CD8-positive, alpha-beta memory T cell (primary cell): ENCODE data around the gene ACR. TPM values are rescaled to one million over a fixed set of nuclear protein-coding genes. Genes with fewer than 3 reads are reported as not detected.
"Not testable (repeated sequence)": the region's sequence is repeated elsewhere in the genome, so short reads cannot be mapped to it uniquely, and the experiment has no call there.

ENCODE experiments used
- CTCF ChIA-PET: fragments of 350-600 bp; sonication (Branson Sonifier 250); formaldehyde crosslinking; loops from one replicate; lab custom pipeline; 2021; ENCODE audit warnings: antibody characterized with exemption; lab: Charles Lee
- POLR2A ChIA-PET: fragments of 350-600 bp; sonication (Branson Sonifier 250); formaldehyde crosslinking; loops from one replicate; lab custom pipeline; 2021; ENCODE audit warnings: antibody characterized with exemption; lab: Charles Lee
- DNase-seq, 5 donors: peaks; one replicate each; pipeline versions ENCODE4 v3.0.0 to v3.0.0-alpha.2; 2020 to 2022; ENCODE audit warnings: mixed read lengths in 1 of 5
- H3K27ac ChIP-seq: one replicate; pipeline ENCODE4 v1.7.0; 2013; ENCODE audit warnings: low read depth, mild to moderate bottlenecking, low read length, moderate library complexity
- H3K27me3 ChIP-seq: 2 replicates; pipeline ENCODE4 v1.7.0; 2013; ENCODE audit warnings: low read length, mild to moderate bottlenecking; ENCODE audit not compliant: insufficient read depth, poor library complexity, severe bottlenecking
- H3K36me3 ChIP-seq: 2 replicates; pipeline ENCODE4 v1.7.0; 2013; ENCODE audit warnings: mild to moderate bottlenecking, low read length, moderate library complexity; ENCODE audit not compliant: insufficient read depth
- H3K4me1 ChIP-seq: 2 replicates; pipeline ENCODE4 v1.7.0; 2013; ENCODE audit warnings: mild to moderate bottlenecking, low read length, moderate library complexity; ENCODE audit not compliant: insufficient read depth
- H3K4me3 ChIP-seq: 2 replicates; pipeline ENCODE4 v1.7.0; 2013; ENCODE audit warnings: mild to moderate bottlenecking, low read length
- H3K9me3 ChIP-seq: 2 replicates; pipeline ENCODE4 v1.7.0; 2013; ENCODE audit warnings: mild to moderate bottlenecking, low read length
- H3K27ac Mint-ChIP-seq, 8 donors: one replicate each; pipeline ENCODE4 v1.8.0; 2020 to 2021; ENCODE audit warnings: mixed read lengths in 8 of 8, mild to moderate bottlenecking in 6 of 8, inconsistent platforms in 3 of 8, moderate library complexity in 3 of 8
- H3K27me3 Mint-ChIP-seq, 2 donors: one replicate each; pipeline ENCODE4 v1.8.0; 2020 to 2021; ENCODE audit warnings: mixed read lengths in 2 of 2, mild to moderate bottlenecking in 1 of 2, moderate library complexity in 1 of 2
- H3K36me3 Mint-ChIP-seq, 3 donors: one replicate each; pipeline ENCODE4 v1.8.0; 2020 to 2021; ENCODE audit warnings: mixed read lengths in 3 of 3, inconsistent platforms in 1 of 3, mild to moderate bottlenecking in 1 of 3
- H3K4me1 Mint-ChIP-seq, 3 donors: one replicate each; pipeline ENCODE4 v1.8.0; 2020 to 2021; ENCODE audit warnings: mixed read lengths in 3 of 3, inconsistent platforms in 1 of 3, mild to moderate bottlenecking in 1 of 3
- H3K4me3 Mint-ChIP-seq, 7 donors: one replicate each; pipeline ENCODE4 v1.8.0; 2020 to 2021; ENCODE audit warnings: mixed read lengths in 7 of 7, mild to moderate bottlenecking in 6 of 7, moderate library complexity in 4 of 7, inconsistent platforms in 2 of 7
- H3K9me3 Mint-ChIP-seq, 5 donors: one replicate each; pipeline ENCODE4 v1.8.0; 2020 to 2022; ENCODE audit warnings: mixed read lengths in 5 of 5, mild to moderate bottlenecking in 3 of 5, moderate library complexity in 2 of 5, inconsistent platforms in 1 of 5
- polyA plus RNA-seq: library from polyadenylated mRNA; unstranded; fragments of 300-500 nt; fragmentation: Illumina TruSeq; gene quantifications from one replicate; pipeline ENCODE4 v1.2.3, GENCODE V29; 2021
- total RNA-seq, 2 experiments: library from RNA; stranded (reverse); gene quantifications; one replicate each; pipeline ENCODE4 v1.2.3, GENCODE V29; 2021

ACR gene
- total and polyA plus RNA-seq, 3 experiments from 2014 or later: not detected

DNA sequence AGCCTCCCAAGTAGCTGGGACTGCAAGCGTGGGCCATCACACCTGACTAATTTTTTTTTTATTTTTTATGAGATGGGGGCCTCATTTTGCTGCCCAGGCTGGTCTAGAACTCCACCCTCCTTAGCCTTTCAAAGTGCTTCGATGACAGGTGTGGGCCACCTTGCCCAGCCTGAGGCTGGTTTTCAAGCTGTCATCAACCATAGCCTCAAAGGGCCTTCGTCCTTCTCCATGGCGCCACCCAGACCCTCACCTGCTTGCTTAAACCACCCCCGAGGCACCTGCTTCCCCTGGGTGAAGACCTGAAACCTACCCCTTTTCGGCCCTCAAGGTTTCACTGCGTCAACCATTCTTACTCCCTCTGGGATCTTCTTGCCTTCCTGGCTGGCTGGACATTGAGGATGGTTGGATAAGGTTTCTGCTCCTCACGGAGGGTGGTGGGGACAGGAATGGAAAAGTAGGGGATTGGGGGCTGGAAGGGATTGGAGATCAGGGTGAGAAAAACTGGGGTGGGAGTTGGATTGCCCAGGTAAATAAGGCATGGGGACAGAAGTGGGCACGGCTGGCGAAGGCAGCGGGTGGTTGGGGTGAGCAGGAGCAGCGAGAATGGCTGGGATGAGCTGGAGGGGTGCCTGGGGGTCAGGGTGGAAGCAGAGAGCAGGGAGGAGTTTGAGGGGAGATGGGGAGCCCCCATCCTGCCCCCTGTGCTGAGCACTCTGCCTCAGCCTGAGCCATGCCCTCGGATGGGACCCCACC lies 2.8 kb upstream of the ACR start:
- Histone ChIP-seq H3K4me3 (no peak overlapping the region), H3K36me3 (no peaks in the 10 kb centered on the region), H3K4me1 (peaks cover 5% of the 10 kb centered on the region), H3K27ac (no peak overlapping the region), H3K9me3 (no peaks in the 10 kb centered on the region), H3K27me3 (no peaks in the 10 kb centered on the region)
- no peaks in the 10 kb centered on the region for H3K9me3 Mint-ChIP-seq
- peaks cover 0 to 5% (median 4%) of the 10 kb centered on the region in 3 donors for H3K4me1 Mint-ChIP-seq
- POLR2A ChIA-PET: no interaction called here
- H3K4me3 Mint-ChIP-seq: no peak overlapping the region
- peaks cover 4 to 21% of the 10 kb centered on the region in 2 donors for H3K27me3 Mint-ChIP-seq
- no peak for DNase-seq
- no peaks in the 10 kb centered on the region for H3K36me3 Mint-ChIP-seq
- no peak overlapping the region for H3K27ac Mint-ChIP-seq
- CTCF ChIA-PET: no interaction called here

DNA sequence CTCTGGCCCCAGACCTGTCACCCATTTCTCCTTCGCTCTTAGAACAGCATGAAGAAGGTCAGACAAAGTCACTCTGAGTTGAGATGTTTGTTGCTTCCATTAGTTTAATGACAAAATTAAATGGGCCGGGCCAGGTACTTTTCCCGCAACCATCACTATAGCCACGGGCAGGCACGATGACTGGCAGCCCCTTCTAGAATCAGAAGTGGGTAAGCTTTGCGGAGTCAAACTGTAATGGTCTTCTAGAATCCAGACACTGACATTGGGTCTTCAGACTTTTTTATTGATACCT lies 2.3 kb upstream of the ACR start:
- no peak for DNase-seq
- ChIA-PET CTCF (no interaction called here), POLR2A (no interaction called here)
- no peak overlapping the region for H3K27ac ChIP-seq
- H3K4me1 ChIP-seq: peaks cover 5% of the 10 kb centered on the region
- no peak overlapping the region for H3K4me3 Mint-ChIP-seq
- H3K36me3 ChIP-seq: no peaks in the 10 kb centered on the region
- H3K27me3 ChIP-seq: no peaks in the 10 kb centered on the region
- no peaks in the 10 kb centered on the region for H3K9me3 Mint-ChIP-seq
- H3K36me3 Mint-ChIP-seq: no peaks in the 10 kb centered on the region
- H3K27me3 Mint-ChIP-seq: peaks cover 4 to 25% of the 10 kb centered on the region in 2 donors
- no peaks in the 10 kb centered on the region for H3K9me3 ChIP-seq
- H3K4me1 Mint-ChIP-seq: peaks cover 0 to 5% (median 4%) of the 10 kb centered on the region in 3 donors
- no peak overlapping the region for H3K4me3 ChIP-seq
- H3K27ac Mint-ChIP-seq: no peak overlapping the region

DNA sequence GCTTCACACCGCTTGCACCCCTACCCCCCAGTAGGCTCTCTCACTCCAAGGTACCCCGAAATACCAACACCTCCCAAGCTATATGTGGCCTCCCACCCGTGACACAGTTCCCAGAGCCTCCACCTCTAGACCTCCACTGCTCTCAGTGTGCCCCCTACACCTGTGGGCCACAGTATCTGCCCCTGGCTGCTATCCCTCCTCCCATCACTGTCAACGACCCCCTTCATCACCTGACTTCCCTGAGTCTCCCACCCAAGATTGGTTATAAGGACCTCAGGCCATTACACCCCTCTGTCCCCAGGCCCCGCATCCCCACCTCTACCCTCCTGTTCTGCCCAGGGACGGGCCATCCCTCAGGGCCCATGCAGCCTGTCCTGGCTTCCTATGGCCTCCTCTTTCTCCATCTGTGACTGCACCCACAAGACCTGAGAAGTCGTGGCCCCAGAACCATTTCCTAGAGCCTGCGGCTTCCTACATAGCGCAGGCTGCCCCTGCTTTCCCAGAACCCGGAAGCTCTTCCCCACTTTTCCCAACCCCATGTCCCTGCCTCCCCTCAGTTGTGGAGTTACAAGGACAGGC lies 734 bp downstream of the ACR start:
- no peak overlapping the region for H3K4me3 Mint-ChIP-seq
- ChIA-PET CTCF (no interaction called here), POLR2A (no interaction called here)
- H3K4me1 Mint-ChIP-seq: no peaks in the 10 kb centered on the region
- H3K27me3 Mint-ChIP-seq: peaks cover 4 to 25% of the 10 kb centered on the region in 2 donors
- H3K36me3 Mint-ChIP-seq: no peaks in the 10 kb centered on the region
- Histone ChIP-seq H3K27me3 (no peaks in the 10 kb centered on the region), H3K27ac (no peak overlapping the region), H3K9me3 (no peaks in the 10 kb centered on the region), H3K4me1 (no peaks in the 10 kb centered on the region), H3K4me3 (no peak overlapping the region), H3K36me3 (no peaks in the 10 kb centered on the region)
- no peak overlapping the region for H3K27ac Mint-ChIP-seq
- no peak for DNase-seq
- no peaks in the 10 kb centered on the region for H3K9me3 Mint-ChIP-seq

DNA sequence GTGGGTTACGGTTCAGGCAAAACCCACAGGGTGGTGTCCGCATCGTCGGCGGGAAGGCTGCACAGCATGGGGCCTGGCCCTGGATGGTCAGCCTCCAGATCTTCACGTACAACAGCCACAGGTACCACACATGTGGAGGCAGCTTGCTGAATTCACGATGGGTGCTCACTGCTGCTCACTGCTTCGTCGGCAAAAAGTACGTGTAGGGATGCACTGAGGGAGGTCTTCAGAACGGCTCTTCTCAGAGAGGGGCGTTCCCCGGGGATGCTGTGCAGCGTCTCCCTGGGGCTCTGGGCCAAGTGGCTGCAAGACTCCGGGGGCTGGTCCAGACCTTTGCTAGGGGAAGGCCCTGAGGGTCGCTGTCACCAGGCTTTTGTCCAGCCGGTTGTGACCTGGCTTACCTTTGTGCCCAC lies 1.3 kb downstream of the ACR start:
- Mint-ChIP-seq H3K27ac (no peak overlapping the region), H3K36me3 (no peaks in the 10 kb centered on the region), H3K27me3 (peaks cover 4 to 20% of the 10 kb centered on the region in 2 donors), H3K4me1 (no peaks in the 10 kb centered on the region), H3K9me3 (no peaks in the 10 kb centered on the region), H3K4me3 (no peak overlapping the region)
- no peak overlapping the region for H3K27ac ChIP-seq
- H3K9me3 ChIP-seq: no peaks in the 10 kb centered on the region
- no peaks in the 10 kb centered on the region for H3K36me3 ChIP-seq
- H3K4me1 ChIP-seq: no peaks in the 10 kb centered on the region
- H3K27me3 ChIP-seq: no peaks in the 10 kb centered on the region
- ChIA-PET POLR2A (no interaction called here), CTCF (no interaction called here)
- H3K4me3 ChIP-seq: no peak overlapping the region
- no peak for DNase-seq

DNA sequence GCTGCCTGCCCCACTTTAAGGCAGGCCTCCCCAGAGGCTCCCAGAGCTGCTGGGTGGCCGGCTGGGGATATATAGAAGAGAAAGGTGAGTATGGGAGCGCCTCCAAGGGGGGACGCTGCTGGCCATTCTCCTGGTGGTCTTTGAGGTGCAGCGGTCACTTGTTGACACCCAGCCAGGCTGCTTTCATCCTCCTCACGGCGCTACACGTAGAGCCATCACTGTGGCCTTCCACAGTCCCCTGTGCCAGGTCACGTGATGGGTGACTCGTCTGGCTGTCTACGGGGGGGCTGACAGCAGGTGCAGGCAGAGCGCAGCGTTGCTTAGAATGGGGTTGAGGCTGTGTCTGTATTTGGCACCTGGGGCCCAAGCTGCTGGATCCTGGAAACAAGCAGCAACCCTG lies 1.9 kb downstream of the ACR start:
- ChIA-PET POLR2A (no interaction called here), CTCF (no interaction called here)
- Histone ChIP-seq H3K9me3 (no peaks in the 10 kb centered on the region), H3K4me1 (no peaks in the 10 kb centered on the region), H3K27ac (no peak overlapping the region), H3K4me3 (no peak overlapping the region), H3K36me3 (no peaks in the 10 kb centered on the region), H3K27me3 (no peaks in the 10 kb centered on the region)
- Mint-ChIP-seq H3K9me3 (no peaks in the 10 kb centered on the region), H3K27ac (no peak overlapping the region), H3K27me3 (peaks cover 4 to 19% of the 10 kb centered on the region in 2 donors), H3K36me3 (no peaks in the 10 kb centered on the region), H3K4me1 (no peaks in the 10 kb centered on the region), H3K4me3 (no peak overlapping the region)
- DNase-seq: no peak

DNA sequence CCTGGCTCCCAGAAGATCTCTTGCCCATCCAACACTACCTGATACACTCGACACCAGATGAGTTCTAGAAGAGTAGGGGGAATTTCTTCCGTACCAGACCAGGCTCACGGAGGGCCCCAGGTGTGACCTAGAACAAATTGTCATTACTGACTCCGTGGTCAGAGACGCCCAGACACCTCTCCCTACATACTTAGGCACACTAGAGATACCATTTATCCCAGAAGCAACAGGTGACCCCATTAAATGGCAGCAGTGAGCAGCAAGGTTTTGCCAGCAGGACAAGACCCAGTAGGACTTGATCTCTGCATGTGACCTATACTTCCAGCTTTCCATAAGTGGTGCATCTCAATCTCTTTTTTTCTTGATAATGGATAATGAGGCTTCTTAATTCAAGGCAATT lies 2.7 kb downstream of the ACR start:
- H3K27me3 Mint-ChIP-seq: peaks cover 4 to 23% of the 10 kb centered on the region in 2 donors
- H3K4me1 ChIP-seq, H3K9me3 Mint-ChIP-seq, H3K36me3 Mint-ChIP-seq, H3K36me3 ChIP-seq, CTCF ChIA-PET, DNase-seq, H3K27ac Mint-ChIP-seq, H3K4me3 Mint-ChIP-seq, H3K4me1 Mint-ChIP-seq, H3K27ac ChIP-seq, H3K27me3 ChIP-seq, H3K4me3 ChIP-seq, POLR2A ChIA-PET, H3K9me3 ChIP-seq: not testable (repeated sequence)

DNA sequence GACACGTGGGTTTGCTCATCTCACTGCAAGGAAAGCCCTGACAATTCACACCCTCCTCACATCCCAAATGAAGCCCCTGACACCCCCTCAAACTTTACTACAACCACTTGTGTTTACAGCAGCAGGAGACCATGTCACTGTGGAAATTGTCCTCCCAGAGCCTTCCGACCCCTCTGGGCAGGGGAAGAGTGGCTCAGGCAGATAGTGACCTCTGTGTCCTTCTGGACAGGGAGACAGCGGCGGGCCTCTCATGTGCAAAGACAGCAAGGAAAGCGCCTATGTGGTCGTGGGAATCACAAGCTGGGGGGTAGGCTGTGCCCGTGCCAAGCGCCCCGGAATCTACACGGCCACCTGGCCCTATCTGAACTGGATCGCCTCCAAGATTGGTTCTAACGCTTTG lies 6.4 kb downstream of the ACR start:
- H3K9me3 Mint-ChIP-seq, H3K36me3 ChIP-seq, POLR2A ChIA-PET, H3K27me3 ChIP-seq, H3K4me1 Mint-ChIP-seq, H3K27ac Mint-ChIP-seq, H3K4me1 ChIP-seq, H3K4me3 Mint-ChIP-seq, H3K9me3 ChIP-seq, CTCF ChIA-PET, H3K27ac ChIP-seq, H3K36me3 Mint-ChIP-seq, H3K4me3 ChIP-seq, H3K27me3 Mint-ChIP-seq, DNase-seq: not testable (repeated sequence)

DNA sequence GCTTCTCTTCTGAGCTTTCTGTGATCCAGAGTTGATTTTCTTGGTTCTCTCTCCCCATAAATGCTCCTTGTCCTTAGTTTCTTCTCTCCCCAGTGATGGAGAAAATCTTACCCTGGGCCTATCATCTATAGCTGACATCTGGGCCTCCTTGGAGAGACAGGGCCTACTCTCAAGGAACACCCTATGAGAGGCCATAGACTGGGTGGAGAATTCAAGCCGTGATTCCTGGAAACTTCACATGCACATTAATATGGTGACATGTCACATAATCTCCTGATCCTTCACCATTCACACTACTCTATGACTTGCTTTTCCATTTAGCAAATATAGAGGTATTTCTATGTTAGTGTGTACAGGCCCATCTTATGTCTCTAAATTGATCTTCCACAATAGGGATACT lies 9.5 kb downstream of the ACR start:
- H3K4me3 Mint-ChIP-seq, H3K36me3 ChIP-seq, POLR2A ChIA-PET, H3K4me1 ChIP-seq, H3K9me3 Mint-ChIP-seq, H3K27me3 Mint-ChIP-seq, DNase-seq, H3K9me3 ChIP-seq, H3K27ac ChIP-seq, H3K4me1 Mint-ChIP-seq, CTCF ChIA-PET, H3K36me3 Mint-ChIP-seq, H3K27me3 ChIP-seq, H3K4me3 ChIP-seq, H3K27ac Mint-ChIP-seq: not testable (repeated sequence)
